ENCODE data around the gene CHL1.

The CHL1 gene

DNA sequence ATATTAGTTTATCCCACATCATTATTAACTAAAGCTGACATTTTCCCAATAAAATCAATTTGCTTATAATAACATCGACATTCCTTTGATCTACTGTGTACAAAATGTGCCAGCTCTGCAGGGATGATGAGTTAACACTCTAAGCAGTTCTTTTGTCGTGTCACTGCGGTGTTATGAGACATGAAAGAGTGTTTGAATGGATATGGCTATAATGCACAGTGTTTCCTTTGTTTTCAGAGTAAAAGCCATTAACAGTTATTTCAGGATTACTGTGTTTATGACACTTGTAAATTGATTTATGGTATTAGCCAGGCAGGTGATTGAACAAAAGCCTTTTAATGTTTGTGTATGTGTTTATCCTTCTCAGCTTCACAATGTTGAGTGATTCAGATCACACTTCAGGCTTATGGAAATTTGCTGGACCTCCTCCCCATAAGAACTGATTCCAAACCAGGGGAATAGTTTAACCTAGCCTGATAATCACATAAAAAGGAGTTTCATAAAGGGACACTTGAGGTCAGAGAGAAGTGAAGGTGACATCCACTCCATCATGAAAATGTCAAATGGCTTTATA lies 115.7 kb downstream of the CHL1 start:
- Histone ChIP-seq H3K9me3 (replicated peaks; ENCODE audit: insufficient read depth, low read length) (no peaks in the 10 kb centered on the region), H4K20me1 (ENCODE audit: insufficient read depth, low read length) (no peaks in the 10 kb centered on the region), H3K36me3 (replicated peaks; ENCODE audit: insufficient read depth, low read length) (no peaks in the 10 kb centered on the region), H3K4me1 (ENCODE audit: low read length) (no peaks in the 10 kb centered on the region), H3F3A (ENCODE audit: insufficient read depth, low read length) (no peaks in the 10 kb centered on the region), H3K9me2 (replicated peaks; ENCODE audit: insufficient read depth, low read length) (no peaks in the 10 kb centered on the region), H3K4me2 (ENCODE audit: low read depth, low read length) (no peak overlapping the region), H3K27me3 (replicated peaks; ENCODE audit: insufficient read depth, low read length) (no peaks in the 10 kb centered on the region), H2AFZ (ENCODE audit: low read length) (no peak overlapping the region), H3K27ac (ENCODE audit: low read length) (no peak overlapping the region), H3K79me2 (ENCODE audit: low read length) (no peaks in the 10 kb centered on the region), H3K4me3 (ENCODE audit: low read length) (no peak overlapping the region), H3K9ac (ENCODE audit: low read length) (no peak overlapping the region)
- TF ChIP-seq EZH2phosphoT487 (IDR thresholded peaks at IDR 0.05; ENCODE audit: low read length) = no peak
- TF ChIP-seq EZH2 (optimal IDR thresholded peaks at IDR 0.05; ENCODE audit: low read depth, low read length) = no peak
- TF ChIP-seq CTCF (IDR thresholded peaks at IDR 0.05; ENCODE audit: low read length) = no peak
- no peak for DNase-seq

- Histone ChIP-seq H3K9me2 (replicated peaks; ENCODE audit: insufficient read depth, low read length) (no peaks in the 10 kb centered on the region), H3K9me3 (replicated peaks; ENCODE audit: insufficient read depth, low read length) (no peaks in the 10 kb centered on the region), H3K27ac (ENCODE audit: low read length) (no peak overlapping the region), H2AFZ (ENCODE audit: low read length) (no peak overlapping the region), H3K4me1 (ENCODE audit: low read length) (no peaks in the 10 kb centered on the region), H3K36me3 (replicated peaks; ENCODE audit: insufficient read depth, low read length) (no peaks in the 10 kb centered on the region), H3K9ac (ENCODE audit: low read length) (no peak overlapping the region), H3K4me3 (ENCODE audit: low read length) (no peak overlapping the region), H3K27me3 (replicated peaks; ENCODE audit: insufficient read depth, low read length) (no peaks in the 10 kb centered on the region), H3F3A (ENCODE audit: insufficient read depth, low read length) (no peaks in the 10 kb centered on the region), H3K79me2 (ENCODE audit: low read length) (no peaks in the 10 kb centered on the region), H4K20me1 (ENCODE audit: insufficient read depth, low read length) (no peaks in the 10 kb centered on the region), H3K4me2 (ENCODE audit: low read depth, low read length) (no peak overlapping the region)
- TF ChIP-seq EZH2 (optimal IDR thresholded peaks at IDR 0.05; ENCODE audit: low read depth, low read length) (no peak), EZH2phosphoT487 (IDR thresholded peaks at IDR 0.05; ENCODE audit: low read length) (no peak), CTCF (IDR thresholded peaks at IDR 0.05; ENCODE audit: low read length) (no peak)
- DNase-seq = no peak
Measured at GRCh38 chr3:312911-313310, 116.3 kb downstream of the CHL1 start.

GRCh38 chr3:317012-317411 lies 120.4 kb downstream of the CHL1 start:
- Histone ChIP-seq H3K36me3 (replicated peaks; ENCODE audit: insufficient read depth, low read length) (no peaks in the 10 kb centered on the region), H3F3A (ENCODE audit: insufficient read depth, low read length) (no peaks in the 10 kb centered on the region), H3K27me3 (replicated peaks; ENCODE audit: insufficient read depth, low read length) (no peaks in the 10 kb centered on the region), H3K4me1 (ENCODE audit: low read length) (no peaks in the 10 kb centered on the region), H3K9ac (ENCODE audit: low read length) (no peak overlapping the region), H3K27ac (ENCODE audit: low read length) (no peak overlapping the region), H3K4me3 (ENCODE audit: low read length) (no peak overlapping the region), H2AFZ (ENCODE audit: low read length) (no peak overlapping the region), H4K20me1 (ENCODE audit: insufficient read depth, low read length) (no peaks in the 10 kb centered on the region), H3K4me2 (ENCODE audit: low read depth, low read length) (no peak overlapping the region), H3K79me2 (ENCODE audit: low read length) (no peaks in the 10 kb centered on the region), H3K9me3 (replicated peaks; ENCODE audit: insufficient read depth, low read length) (no peaks in the 10 kb centered on the region), H3K9me2 (replicated peaks; ENCODE audit: insufficient read depth, low read length) (no peaks in the 10 kb centered on the region)
- DNase-seq = no peak
- TF ChIP-seq EZH2 (optimal IDR thresholded peaks at IDR 0.05; ENCODE audit: low read depth, low read length) (no peak), EZH2phosphoT487 (IDR thresholded peaks at IDR 0.05; ENCODE audit: low read length) (no peak), CTCF (IDR thresholded peaks at IDR 0.05; ENCODE audit: low read length) (no peak)

Measured in MM.1S (cell line).